MV-4-11 (cell line): ENCODE measurements around the gene SLC1A3.

ENCODE experiments used
- DNase-seq: peaks from one replicate; lab custom pipeline; 2025; lab: John Stamatoyannopoulos, UW

The SLC1A3 gene

DNA sequence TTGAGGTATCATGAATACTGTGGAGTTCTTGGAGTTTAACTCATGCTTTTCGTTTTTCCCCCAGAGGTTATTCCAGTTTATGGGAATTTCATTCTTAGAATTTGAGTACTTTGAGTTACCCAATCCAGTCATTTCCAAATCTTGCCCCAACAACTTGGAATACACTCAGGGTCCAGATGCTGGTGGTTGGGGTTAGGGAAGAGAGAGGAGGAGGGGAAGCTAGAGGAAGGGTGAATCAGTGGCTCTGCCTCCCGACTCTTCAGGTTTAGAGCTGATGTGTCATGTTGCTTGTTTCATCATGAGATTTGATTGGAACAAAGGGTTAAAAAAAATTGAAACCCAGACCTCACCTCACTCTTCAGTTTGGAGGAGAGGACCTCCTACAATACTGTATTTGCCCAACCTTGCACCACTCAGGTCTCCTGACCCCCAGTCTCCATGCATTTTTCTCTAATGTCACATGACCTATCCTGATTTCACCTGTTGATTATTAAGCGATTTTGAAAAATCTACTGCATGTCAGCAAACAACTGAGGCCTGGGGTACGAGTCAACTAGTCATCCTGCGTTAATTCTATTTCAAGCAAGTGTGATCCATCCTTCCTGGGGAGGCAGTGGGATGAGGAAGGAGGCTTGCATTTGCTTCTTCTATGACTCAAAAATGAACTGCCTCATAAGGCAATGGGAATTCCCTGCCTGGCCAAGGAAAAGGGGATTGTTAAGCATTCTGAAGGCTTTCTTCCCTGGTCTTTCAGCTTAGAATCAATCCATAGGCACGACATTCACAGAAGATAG is 6.2 kb upstream of the SLC1A3 start:
- DNase-seq: no peak

- no peak for DNase-seq
These were observed 5.4 kb upstream of the SLC1A3 start for GRCh38 chr5:36600917-36601527.

DNA sequence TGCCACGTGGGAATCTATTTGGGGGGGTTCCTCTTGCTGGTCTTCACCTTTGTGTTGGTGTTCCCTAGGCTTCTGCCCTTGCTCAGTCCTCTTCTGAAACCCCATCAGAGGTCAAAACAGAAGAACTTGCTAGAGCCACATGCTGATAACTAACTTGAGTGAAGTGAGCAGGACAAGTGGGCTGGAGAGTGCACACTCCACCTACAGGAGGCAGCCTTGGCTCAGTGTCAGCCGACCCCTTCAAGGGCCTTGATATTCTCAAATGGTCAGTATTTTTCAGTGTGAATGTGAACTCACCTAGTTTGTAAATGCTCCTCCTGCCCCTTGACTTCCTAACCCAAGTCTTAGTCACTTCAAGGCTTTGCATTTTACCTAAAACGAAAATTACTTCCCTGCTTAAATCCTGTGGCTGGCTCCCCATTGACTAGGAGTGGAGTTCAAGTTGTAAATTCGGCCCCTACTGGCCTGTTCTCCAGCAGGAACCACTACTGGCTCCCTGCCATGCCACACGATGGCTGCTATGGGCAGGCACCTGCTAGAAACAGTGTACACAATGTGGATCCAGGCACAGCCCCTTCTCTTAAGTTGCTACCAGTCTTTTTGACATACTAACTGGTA is 3.6 kb upstream of the SLC1A3 start:
- DNase-seq: peak; percentile 21

- no peak for DNase-seq
These were observed 1.2 kb upstream of the SLC1A3 start for GRCh38 chr5:36605241-36605640.

DNA sequence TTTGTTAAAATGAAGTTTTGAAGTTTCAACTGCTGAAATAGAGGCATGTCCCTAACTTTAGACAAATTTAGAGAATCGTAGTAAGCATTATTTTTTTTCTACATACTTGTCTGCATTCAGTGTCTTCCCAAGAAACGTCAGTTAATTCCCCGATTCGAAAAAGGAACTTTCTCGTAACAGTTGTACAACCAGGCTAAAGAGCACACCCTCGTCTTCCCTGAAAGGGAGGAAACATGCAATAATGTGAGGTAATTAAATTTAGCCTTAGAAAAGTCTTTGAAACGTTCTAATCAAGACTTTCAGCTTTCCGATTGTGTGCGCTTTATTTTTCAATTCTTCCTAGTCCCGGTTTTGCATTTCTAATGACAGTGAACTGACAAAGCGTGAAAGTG is 374 bp upstream of the SLC1A3 start:
- DNase-seq: no peak

DNA sequence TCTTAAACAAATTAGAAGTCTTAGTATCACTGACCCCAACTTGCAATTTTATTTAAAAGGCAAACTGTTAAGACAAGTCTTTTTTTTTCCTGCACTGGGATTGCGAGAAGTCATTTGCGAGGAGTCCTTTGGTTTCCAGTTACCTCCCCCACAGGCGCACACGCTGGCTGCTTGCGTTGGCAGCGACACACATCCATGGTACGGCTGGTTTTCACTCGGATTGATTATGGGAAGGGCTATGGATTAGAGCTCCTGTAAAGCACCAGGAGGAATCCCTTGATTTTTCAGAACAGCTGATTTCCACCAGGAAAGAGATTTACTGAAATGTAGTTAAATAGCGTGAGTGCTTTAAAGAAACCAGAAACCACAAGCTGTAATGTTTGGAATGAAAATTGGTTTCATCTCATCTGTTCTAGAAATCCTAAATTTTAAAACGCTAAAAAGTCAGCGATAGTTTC is 737 bp downstream of the SLC1A3 start:
- DNase-seq: no peak

GRCh38 chr5:36607838-36608783 is 1.7 kb downstream of the SLC1A3 start:
- DNase-seq: peak; percentile 25

- DNase-seq: no peak
These were observed 4.2 kb downstream of the SLC1A3 start for GRCh38 chr5:36610621-36611020.

GRCh38 chr5:36611520-36612274 is 5.3 kb downstream of the SLC1A3 start:
- DNase-seq: no peak

DNA sequence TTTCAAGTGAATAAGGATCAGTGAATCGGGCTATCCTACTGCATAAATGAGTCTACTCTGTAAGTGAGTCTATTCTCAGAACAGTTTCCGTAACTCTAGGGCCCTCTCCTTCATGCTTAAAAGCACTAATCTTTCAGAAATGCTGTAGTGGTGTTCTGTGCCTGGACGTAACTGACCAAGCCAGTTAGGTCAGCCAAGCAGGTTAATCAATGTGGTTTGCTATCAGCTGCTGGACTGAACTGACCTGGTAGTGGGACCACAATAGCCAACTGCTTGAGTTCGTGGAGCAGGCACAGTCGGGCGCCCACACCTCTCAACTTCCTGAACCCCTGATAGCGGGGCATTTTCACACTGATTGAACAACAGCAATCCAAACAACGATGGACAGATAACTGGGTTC is 6.8 kb downstream of the SLC1A3 start:
- no peak for DNase-seq

DNA sequence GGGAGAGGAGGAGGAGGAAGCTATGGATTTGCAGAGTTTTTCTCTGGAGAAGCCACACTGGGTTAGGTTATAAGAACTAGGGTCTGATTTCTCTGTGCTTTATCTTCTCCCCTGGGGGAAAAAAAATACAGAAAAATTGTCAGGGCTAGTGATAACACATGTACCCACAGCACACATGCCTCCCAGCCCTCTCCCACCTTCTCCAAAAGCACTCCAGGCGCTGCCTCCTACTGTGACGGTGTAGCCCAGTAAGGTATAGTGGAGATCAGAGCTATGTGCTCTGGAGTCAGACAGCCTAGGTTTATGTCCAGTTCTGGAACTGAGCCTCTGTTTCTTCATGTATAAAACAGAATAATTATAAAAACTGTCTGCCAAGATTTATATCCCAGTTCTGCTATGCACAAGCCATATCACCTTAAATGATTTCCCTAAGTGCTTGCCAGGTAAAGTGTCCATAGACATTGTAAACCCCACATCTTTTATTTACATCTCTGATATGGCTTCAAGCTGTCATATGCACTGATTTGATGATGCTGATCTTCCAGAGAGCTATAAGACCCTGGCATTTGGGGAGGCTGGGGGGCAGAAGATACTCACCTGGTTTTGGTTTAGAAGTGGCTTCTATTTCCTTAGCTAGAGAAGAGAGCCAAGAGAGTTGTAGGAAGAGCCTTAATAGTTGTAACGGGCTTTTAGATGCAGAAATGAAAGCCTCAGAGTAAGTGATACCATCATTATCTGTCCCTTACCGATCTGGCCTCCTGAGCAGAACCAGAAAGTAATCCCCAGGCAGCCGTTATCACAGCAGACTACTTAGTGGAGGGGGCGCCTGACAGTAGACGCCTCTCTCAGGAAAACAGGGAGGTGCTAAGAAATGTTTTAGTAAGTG is 7.6 kb downstream of the SLC1A3 start:
- DNase-seq: no peak

- DNase-seq: no peak
These were observed 8.4 kb downstream of the SLC1A3 start for GRCh38 chr5:36614657-36615308.

- no peak for DNase-seq
These were observed 12.7 kb downstream of the SLC1A3 start for GRCh38 chr5:36619012-36619635.

DNA sequence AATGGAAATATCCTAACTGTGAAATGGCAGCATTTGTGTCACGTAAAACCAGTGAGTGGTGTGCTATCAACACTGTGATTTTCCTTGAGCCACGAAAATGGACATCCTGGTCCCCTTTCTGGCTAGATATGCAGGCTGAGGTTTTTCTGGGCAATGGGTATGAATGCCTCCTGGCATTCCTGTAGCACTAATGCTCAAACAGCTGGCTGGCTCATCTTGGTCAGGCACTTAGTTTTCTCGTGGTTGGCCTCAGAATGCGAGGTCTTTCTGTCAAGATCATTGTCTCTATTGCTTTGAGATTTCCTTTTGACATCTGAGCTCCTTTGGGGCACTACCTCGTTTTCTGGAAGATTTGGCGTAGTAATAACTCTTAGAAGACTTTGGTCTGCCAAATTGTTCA is 15.6 kb downstream of the SLC1A3 start:
- no peak for DNase-seq

DNA sequence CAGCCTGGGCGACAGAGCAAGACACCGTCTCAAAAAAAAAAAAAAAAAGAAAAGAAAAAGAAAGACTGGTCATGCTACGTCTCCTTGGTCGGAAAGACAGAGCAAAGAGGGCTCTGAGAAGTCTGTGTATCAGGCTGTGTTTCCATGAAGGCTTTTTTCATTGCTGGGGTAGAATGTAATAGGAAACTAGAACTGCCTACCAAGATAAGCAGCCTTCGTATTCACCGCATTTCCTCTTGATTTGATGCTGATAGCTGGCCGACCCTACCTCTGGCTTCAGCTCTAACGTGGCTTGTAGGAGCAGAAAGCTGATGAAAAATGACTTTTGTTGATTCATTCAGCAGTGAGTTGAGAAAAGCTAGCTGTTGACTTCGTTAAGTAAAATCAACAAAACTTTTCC is 17.4 kb downstream of the SLC1A3 start:
- no peak for DNase-seq

DNA sequence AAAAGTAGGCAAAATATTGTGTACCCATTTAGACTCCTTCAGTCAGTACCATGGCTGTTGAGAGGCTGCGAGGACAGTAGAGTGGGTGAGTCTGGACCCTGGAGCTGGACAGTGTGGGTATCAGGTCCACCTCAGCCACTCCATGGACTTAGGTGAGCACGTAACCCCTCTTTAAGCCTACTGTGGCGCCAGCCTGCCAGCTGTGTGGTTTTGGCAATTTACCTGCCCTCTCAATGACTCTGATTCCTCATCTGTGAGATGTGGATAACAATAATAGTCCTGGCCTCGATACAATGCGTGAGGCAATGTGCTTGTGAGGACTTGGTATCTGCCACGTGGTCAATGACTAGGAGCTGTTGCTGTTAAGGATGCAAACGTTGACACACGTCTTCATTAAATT is 17.9 kb downstream of the SLC1A3 start:
- DNase-seq: no peak

DNA sequence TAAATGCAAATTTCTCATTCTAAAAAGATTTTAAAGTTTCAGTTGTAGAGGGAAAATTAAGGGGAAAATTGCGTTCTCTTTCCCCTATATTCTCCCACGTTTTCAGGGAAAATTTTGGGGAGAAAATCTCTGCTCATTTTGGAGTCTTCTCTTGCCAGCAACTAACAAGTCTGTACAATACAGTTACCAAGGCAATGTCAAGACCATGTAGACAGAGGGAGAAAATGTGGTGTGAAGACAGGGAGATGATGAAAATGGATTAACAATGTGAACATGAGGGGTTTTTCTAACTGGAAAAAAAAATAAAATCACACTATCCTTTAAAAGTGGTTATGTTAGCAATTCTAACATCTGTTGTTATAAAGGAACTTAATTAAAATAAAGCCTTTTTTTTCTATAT is 22.3 kb downstream of the SLC1A3 start:
- no peak for DNase-seq

DNA sequence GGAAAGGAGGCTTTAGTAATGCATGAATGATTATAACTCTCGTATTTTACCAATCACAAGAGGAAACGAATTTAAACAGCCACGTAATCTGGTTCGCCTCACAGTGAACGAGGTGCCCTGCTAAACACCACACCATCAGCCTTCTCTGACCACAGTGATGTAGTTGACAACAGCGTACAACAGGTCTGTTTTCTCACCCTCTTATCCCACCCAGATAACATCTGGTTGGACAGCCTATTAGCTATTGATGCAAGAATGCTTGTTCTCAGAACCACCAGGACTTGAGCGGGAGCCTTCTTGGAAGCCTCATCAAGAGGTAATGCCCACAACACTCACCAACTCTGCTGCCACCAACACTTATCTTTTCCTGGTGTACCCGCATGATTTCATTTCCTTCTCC is 23.3 kb downstream of the SLC1A3 start:
- DNase-seq: no peak
